Right kidney (tissue), 1 donor: ENCODE data around the gene PPP1R9A.

Experiments
- DNase-seq: peaks from one replicate; pipeline ENCODE4 v3.0.0-alpha.2; 2016

The PPP1R9A gene

GRCh38 chr7:95028683-95029082 is 121.3 kb downstream of the PPP1R9A start:
- DNase-seq = no peak

GRCh38 chr7:95035295-95035694 is 127.9 kb downstream of the PPP1R9A start:
- DNase-seq = no peak

- DNase-seq = no peak
Measured at GRCh38 chr7:95041031-95041430, 133.6 kb downstream of the PPP1R9A start.

- no peak for DNase-seq
Measured at GRCh38 chr7:95045236-95045923, 138.0 kb downstream of the PPP1R9A start.

- DNase-seq = no peak
Measured at GRCh38 chr7:95046494-95047240, 139.3 kb downstream of the PPP1R9A start.

- no peak for DNase-seq
Measured at GRCh38 chr7:95047291-95047690, 139.9 kb downstream of the PPP1R9A start.

- no peak for DNase-seq
Measured at GRCh38 chr7:95052566-95053094, 145.2 kb downstream of the PPP1R9A start.

- no peak for DNase-seq
Measured at GRCh38 chr7:95054386-95054785, 147.0 kb downstream of the PPP1R9A start.

GRCh38 chr7:95055295-95055694 is 147.9 kb downstream of the PPP1R9A start:
- no peak for DNase-seq

GRCh38 chr7:95056107-95056739 is 148.8 kb downstream of the PPP1R9A start:
- no peak for DNase-seq

- no peak for DNase-seq
Measured at GRCh38 chr7:95056901-95057300, 149.5 kb downstream of the PPP1R9A start.

GRCh38 chr7:95059842-95060313 is 152.5 kb downstream of the PPP1R9A start:
- DNase-seq = no peak

- no peak for DNase-seq
Measured at GRCh38 chr7:95062901-95063300, 155.5 kb downstream of the PPP1R9A start.

- peak; percentile 19 for DNase-seq
Measured at GRCh38 chr7:95066737-95067530, 159.5 kb downstream of the PPP1R9A start.

- DNase-seq = no peak
Measured at GRCh38 chr7:95088536-95089215, 181.3 kb downstream of the PPP1R9A start.

- DNase-seq = no peak
Measured at GRCh38 chr7:95089414-95090315, 182.3 kb downstream of the PPP1R9A start.

- DNase-seq = no peak
Measured at GRCh38 chr7:95092324-95092723, 184.9 kb downstream of the PPP1R9A start.

- DNase-seq = no peak
Measured at GRCh38 chr7:95095259-95095965, 188.0 kb downstream of the PPP1R9A start.

GRCh38 chr7:95095966-95096540 is 188.7 kb downstream of the PPP1R9A start:
- DNase-seq = no peak
